ENCODE results near the gene STYX.

The STYX gene

GRCh38 chr14:52729925-52730708 is at the start of gene STYX:
Gene STYX, plus strand, starts transcription at chr14:52730166. Its CDS starts 309 bp downstream, at chr14:52730475.
- peak; percentile 83 for DNase-seq (ENCODE audit: low read depth)

DNA sequence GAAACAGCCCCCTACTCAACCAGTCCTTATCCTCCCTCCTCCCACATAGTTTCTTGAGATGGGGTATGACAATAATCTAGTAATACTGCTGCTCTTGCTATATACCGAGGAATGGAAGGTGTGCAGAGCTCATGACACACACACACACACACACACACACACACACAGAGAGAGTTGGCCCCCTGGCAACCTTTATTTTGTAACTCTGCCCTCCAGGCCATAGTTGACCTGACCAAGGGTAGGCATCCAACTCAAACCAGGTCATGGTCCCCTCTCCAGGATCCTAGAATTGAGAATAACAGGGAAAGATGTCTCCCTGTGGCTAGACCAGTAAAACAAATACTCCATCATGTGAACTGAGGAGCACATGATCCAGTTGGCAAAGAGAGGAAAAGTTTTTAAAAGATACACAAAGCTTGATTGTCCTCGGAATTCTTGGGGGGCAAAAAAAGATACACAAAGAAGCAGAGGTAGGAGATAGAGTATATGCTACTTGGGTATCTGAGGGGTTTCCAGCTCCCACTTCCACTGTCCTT is 45.9 kb upstream of the STYX start:
- DNase-seq (ENCODE audit: low read depth) = no peak

DNA sequence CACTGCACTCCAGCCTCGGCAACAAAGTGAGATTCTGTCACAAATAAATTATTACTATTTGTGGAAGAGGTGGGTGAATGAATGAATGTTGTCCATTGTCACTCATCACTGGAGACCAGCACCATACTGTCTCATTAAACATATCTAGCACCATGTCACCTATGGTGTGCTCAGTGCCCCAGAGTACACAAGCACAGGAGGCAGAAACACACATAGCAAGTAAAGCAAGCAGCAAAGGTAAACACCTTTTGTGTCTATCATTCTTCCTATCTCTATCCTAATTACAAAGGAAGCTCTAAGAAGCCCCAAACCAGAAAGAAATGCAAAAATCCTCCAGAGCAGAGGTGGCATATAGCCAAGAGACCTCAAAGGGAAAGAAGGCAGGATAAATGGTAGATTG is 43.8 kb upstream of the STYX start:
- DNase-seq (ENCODE audit: low read depth) = no peak

DNA sequence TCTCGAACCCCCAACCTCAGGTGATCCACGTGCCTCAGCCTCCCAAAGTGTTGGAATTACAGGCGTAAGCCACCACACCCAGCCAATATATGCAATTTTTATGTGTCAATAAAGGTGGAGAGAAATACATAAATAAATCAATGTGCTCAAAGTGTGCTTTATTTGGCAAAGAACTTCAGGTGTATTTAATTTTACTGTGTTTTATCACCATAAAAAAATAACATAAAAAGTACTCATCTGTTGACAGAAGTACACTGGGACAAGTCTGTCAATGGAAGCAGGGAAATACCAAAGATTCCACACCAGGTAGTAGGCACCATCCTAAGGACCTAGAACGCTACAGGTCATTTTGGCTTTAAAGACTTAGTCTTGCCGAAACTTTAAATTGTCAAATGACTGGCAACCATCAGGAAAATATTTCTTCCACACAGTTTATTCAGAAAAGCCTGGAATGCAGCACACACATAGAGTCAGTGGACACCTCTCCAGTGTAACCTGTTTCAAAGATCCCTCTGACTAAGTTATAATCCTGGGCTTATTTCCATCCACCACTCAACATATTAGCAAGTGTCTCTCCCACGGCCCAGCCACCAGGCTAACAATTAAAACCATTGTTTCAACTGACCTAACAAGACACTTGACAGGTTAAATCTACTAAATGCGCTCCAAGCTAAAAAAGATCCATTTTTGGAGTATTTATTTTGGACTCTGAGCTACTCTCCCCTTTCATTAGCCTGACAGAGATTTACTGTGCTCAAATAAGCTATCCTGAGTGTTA is 38.8 kb upstream of the STYX start:
- DNase-seq (ENCODE audit: low read depth) = no peak

- DNase-seq (ENCODE audit: low read depth) = no peak
These were observed 37.6 kb upstream of the STYX start for GRCh38 chr14:52692248-52692962.

- no peak for DNase-seq (ENCODE audit: low read depth)
These were observed 36.9 kb upstream of the STYX start for GRCh38 chr14:52693036-52693435.

GRCh38 chr14:52693532-52693931 is 36.4 kb upstream of the STYX start:
- no peak for DNase-seq (ENCODE audit: low read depth)

GRCh38 chr14:52694761-52695480 is 35.0 kb upstream of the STYX start:
- peak; percentile 31 for DNase-seq (ENCODE audit: low read depth)

DNA sequence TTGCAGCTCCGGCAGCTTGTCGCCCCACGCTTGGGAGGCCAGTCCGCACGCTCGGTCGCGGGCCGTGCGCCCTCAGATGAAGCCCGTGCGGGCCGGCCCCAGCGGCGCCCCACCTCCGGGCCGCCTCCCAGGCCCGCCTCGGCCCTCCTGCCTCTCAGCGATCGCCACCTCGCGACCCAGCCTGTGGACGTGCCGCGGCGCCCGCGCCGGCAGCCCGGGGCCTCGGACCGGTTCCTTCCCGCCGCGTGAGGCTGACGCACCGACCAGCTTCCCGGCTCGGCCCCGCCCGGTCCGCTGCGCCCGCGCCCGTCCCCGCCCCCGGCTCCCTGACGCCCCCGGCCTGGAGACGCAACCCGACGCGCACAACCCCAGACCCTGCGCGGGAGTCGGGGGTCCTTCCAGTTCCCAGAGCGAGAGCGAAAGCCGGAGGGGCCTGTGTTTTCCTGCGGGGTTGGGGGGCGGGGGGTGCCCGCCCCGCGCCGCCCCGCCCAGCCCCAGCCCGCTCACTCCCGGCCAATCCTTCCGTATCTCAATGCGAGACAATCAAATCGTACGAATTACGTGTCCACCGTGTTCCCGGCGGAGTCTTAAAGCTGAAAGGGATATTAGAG is 34.4 kb upstream of the STYX start, which contains the start of gene ERO1A:
ERO1A (minus strand) TSS at position 78 of the 611 bp plus-strand sequence; CDS start at position 1, 77 bp downstream.
- peak; percentile 50 for DNase-seq (ENCODE audit: low read depth)

- no peak for DNase-seq (ENCODE audit: low read depth)
These were observed 29.2 kb upstream of the STYX start for GRCh38 chr14:52700701-52701172.

DNA sequence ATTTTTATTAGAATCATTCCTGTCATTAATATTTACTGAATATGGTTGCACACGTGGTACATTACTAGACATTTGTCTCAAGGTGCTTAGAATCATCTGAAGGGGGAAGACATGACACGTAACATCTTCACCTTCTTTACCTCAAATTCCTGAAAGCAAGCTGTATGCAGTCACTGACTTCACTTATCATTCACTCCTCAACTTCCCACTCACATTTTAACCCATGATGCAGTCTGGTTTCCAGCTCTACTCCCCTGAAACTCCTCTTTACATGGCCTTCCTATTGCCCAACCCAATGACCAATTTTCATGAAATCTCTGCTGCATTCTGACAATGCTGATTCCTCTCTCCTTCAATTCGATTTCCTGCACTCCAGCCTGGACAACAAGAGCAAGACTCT is 28.7 kb upstream of the STYX start:
- no peak for DNase-seq (ENCODE audit: low read depth)

DNA sequence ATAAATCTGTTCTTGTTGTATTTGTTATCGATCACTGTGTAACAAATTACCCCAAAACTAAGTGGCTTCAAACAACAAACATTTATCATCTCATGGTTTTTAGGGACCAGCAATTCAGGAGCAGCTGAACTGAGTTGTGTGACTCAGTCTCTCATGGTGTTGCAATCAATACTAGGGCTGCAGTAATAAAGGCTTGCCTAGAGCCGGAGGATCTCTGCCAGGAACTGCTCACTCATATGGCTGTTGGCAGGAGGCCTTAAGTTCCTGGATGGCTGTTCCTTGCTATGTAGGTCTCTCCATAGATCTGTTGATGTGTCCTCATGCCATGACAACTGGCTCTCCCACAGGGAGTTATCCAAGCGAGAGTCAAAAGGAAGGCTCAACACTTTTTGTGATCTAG is 26.7 kb upstream of the STYX start:
- DNase-seq (ENCODE audit: low read depth) = peak; percentile 77

DNA sequence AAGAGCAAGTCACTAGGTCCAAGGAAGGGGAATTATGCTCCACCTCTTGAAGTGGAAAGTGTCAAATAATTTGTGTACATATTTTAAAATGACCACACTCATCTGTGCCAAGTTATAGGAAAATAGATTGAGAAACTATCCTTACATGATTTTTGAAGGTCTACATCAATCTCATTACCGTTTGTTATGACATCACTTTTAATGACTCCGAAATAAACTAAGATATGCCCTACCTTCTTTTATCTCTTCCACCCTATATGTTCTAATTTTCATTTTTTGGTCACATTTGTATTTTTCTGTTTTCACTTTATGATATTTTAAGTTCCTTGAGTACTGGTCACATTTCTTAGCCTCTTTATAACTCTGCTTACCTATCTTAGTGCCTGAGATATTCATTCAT is 26.3 kb upstream of the STYX start:
- no peak for DNase-seq (ENCODE audit: low read depth)

DNA sequence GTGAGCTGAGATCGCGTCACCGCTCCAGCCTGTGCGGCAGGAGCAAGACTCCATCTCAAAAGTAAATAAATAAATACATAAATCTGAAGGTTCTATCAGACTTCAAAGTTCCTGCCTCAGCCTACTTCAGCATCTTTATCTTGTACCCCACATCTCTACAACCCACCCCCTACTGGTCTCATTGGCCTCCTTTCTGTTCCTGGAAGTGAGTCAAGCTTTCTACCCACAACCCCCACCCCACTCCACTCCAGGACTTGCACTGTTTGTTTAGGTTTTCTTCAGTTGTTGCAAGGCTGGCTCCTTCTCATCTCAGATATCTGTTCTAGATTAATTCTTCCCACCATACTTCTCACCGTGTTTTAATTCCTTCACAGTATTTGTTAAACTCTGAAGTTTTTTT is 23.7 kb upstream of the STYX start:
- DNase-seq (ENCODE audit: low read depth) = no peak

GRCh38 chr14:52706724-52707706 is 23.0 kb upstream of the STYX start, which contains the start of gene PSMC6:
Gene PSMC6, plus strand, starts transcription at chr14:52707200. Its CDS starts 20 bp downstream, at chr14:52707220.
- DNase-seq (ENCODE audit: low read depth) = peak; percentile 61

- no peak for DNase-seq (ENCODE audit: low read depth)
These were observed 18.3 kb upstream of the STYX start for GRCh38 chr14:52711666-52712065.

DNA sequence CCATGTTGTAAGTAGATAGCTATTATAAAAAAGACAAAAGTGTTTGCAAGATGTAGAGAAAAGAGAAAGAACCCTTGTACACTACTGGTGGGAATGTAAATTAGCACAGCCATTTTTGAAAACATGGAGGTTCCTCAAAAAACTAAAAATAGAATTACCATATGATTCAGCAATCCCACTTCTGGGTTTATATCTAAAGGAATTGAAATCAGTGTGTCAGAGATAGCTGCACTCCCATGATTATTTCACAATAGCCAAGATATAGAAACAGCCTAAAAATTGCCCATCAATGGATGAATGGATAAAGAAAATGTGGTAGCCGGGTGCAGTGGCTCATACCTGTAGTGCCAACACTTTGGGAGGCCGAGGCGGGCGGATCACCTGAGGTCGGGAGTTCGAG is 13.8 kb upstream of the STYX start:
- no peak for DNase-seq (ENCODE audit: low read depth)

GRCh38 chr14:52723514-52724359 is 6.2 kb upstream of the STYX start:
- no peak for DNase-seq (ENCODE audit: low read depth)

- no peak for DNase-seq (ENCODE audit: low read depth)
These were observed 5.7 kb upstream of the STYX start for GRCh38 chr14:52724360-52724644.

All from HS-5 (cell line).